Measurements from ENCODE around the gene MRPL40. TPM values are rescaled to one million over a fixed set of nuclear protein-coding genes. Genes with fewer than 3 reads are reported as not detected.

Gene MRPL40
- total and polyA plus RNA-seq, 2 donors (not counting 3 experiments of a cell fraction or from before 2014, with no cell fraction given): 17.5 to 27.4 TPM

DNA sequence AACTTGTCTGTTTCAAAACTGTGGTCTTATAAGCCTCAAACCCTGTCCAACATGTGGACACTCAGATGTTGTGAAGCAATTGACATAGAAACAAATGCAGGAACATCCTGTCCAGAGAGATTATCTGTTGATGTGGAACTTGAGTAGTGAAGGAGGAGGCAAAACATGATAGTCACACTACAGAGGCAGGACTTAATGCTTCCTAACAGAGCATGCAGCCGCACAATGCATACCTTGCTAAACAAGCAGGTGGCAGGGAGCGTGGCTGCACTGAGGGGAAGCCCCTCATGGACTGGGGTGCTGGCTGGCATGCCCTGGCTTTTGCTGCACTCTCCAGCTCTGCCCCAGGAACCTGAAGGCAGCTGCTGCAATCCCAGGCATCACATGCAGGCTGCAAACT, 9.8 kb downstream of the MRPL40 start:
- H3K4me1 ChIP-seq (ENCODE audit: control insufficient read depth, extremely low read depth, insufficient read depth, low read length): peaks cover 5% of the 10 kb centered on the region
- H4K20me1 ChIP-seq (replicated peaks; ENCODE audit: control insufficient read depth, extremely low read depth, insufficient read depth, low read length): no peaks in the 10 kb centered on the region
- H3K9ac ChIP-seq (replicated peaks; ENCODE audit: extremely low read depth, insufficient read depth, low read length): no peak overlapping the region
- ChIA-PET POLR2A (no interaction called here), CTCF (no interaction called here)
- H3K79me2 ChIP-seq (ENCODE audit: control insufficient read depth, insufficient read depth, low read length): peaks cover 53% of the 10 kb centered on the region
- H3K36me3 ChIP-seq (ENCODE audit: control insufficient read depth in 2 of 2, extremely low read depth in 1 of 2, insufficient read depth in 2 of 2, low read length in 2 of 2): peaks cover 0 to 12% of the 10 kb centered on the region in 2 experiments
- H3K9me3 ChIP-seq (replicated peaks; ENCODE audit: control insufficient read depth, insufficient read depth, low read length): no peaks in the 10 kb centered on the region
- H2AFZ ChIP-seq (ENCODE audit: low read depth, low read length): no peak overlapping the region
- H3K4me2 ChIP-seq (ENCODE audit: insufficient read depth, low read length): no peak overlapping the region
- DNase-seq (ENCODE audit: low read depth, low spot score) (no peak), FAIRE-seq (no peak)
- no peak overlapping the region for H3K4me3 ChIP-seq (replicated peaks in 1 of 3; ENCODE audit: insufficient read depth in 1 of 3, low read depth in 1 of 3, low read length in 3 of 3)
- dilution Hi-C loops (cut with MboI; ENCODE audit: extremely low pct_ligation_motif_present, low sequenced_read_pairs) (no loop called here), intact Hi-C loops (cut with micrococcal nuclease) (no loop called here)
- no peaks in the 10 kb centered on the region for H3K9me1 ChIP-seq (replicated peaks; ENCODE audit: control insufficient read depth, extremely low read depth, insufficient read depth, low read length)
- BruUV-seq (replicated peaks): no TSS peak
- TF ChIP-seq EZH2 (IDR thresholded peaks at IDR 0.05; ENCODE audit: borderline replicate concordance, low read depth, low read length, severe bottlenecking) (no peak), FOS (IDR thresholded peaks at IDR 0.05; ENCODE audit: borderline replicate concordance, insufficient read depth, low read length) (no peak), POLR2A (IDR thresholded peaks at IDR 0.05; ENCODE audit: low read depth, low read length) (no peak), JUN (IDR thresholded peaks at IDR 0.05; ENCODE audit: borderline replicate concordance, insufficient read depth, insufficient read length, low read depth) (no peak), GATA2 (IDR thresholded peaks at IDR 0.05; ENCODE audit: insufficient read depth, insufficient read length, low read depth, low read length) (no peak), CTCF (IDR thresholded peaks at IDR 0.05; ENCODE audit: extremely low read depth in 1 of 2, insufficient read depth in 1 of 2, low read depth in 1 of 2, low read length in 2 of 2) (no peak), MYC (IDR thresholded peaks at IDR 0.05; ENCODE audit: low read depth, low read length) (no peak), POLR2AphosphoS5 (IDR thresholded peaks at IDR 0.05; ENCODE audit: insufficient read depth, low read depth, low read length) (no peak)
- TF ChIP-seq, protein P1, sequence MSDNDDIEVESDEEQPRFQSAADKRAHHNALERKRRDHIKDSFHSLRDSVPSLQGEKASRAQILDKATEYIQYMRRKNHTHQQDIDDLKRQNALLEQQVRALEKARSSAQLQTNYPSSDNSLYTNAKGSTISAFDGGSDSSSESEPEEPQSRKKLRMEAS (IDR thresholded peaks at IDR 0.05; ENCODE audit: insufficient read depth, insufficient read length): no peak
- no peak overlapping the region for H3K27ac ChIP-seq (ENCODE audit: insufficient read depth, low read depth, low read length)
- no peaks in the 10 kb centered on the region for H3K27me3 ChIP-seq (ENCODE audit: control insufficient read depth in 2 of 2, insufficient read depth in 2 of 2, low read length in 2 of 2)

Data from endothelial cell of umbilical vein (primary cell).